GM21367 (cell line): Measurements from ENCODE around the gene ATRN.

Experiments used
- ATAC-seq: cut with Tn5 transposase; IDR thresholded peaks from one replicate; pipeline ENCODE4 v1.9.1; 2021; ENCODE audit not compliant: unreplicated experiment

Gene ATRN

GRCh38 chr20:3621111-3621510, 150.3 kb downstream of the ATRN start:
- ATAC-seq, result no peak

- no peak for ATAC-seq
These were observed 151.6 kb downstream of the ATRN start for GRCh38 chr20:3622406-3622805.

- ATAC-seq, result no peak
These were observed 156.7 kb downstream of the ATRN start for GRCh38 chr20:3627476-3627875.

GRCh38 chr20:3628502-3629314, 157.9 kb downstream of the ATRN start:
- ATAC-seq, result no peak

- no peak for ATAC-seq
These were observed 159.1 kb downstream of the ATRN start for GRCh38 chr20:3629893-3630292.

- no peak for ATAC-seq
These were observed 159.6 kb downstream of the ATRN start for GRCh38 chr20:3630429-3630828.

GRCh38 chr20:3631534-3631933, 160.7 kb downstream of the ATRN start:
- no peak for ATAC-seq

GRCh38 chr20:3632311-3633004, 161.6 kb downstream of the ATRN start:
- no peak for ATAC-seq

- ATAC-seq, result no peak
These were observed 163.2 kb downstream of the ATRN start for GRCh38 chr20:3633913-3634478.

- no peak for ATAC-seq
These were observed 164.5 kb downstream of the ATRN start for GRCh38 chr20:3635346-3635745.

GRCh38 chr20:3640259-3640658, 169.4 kb downstream of the ATRN start:
- ATAC-seq, result no peak

- ATAC-seq, result no peak
These were observed 174.7 kb downstream of the ATRN start for GRCh38 chr20:3645309-3646066.

GRCh38 chr20:3646067-3646440, 175.2 kb downstream of the ATRN start:
- ATAC-seq, result no peak

GRCh38 chr20:3646651-3647050, 175.8 kb downstream of the ATRN start:
- no peak for ATAC-seq

- ATAC-seq, result no peak
These were observed 176.7 kb downstream of the ATRN start for GRCh38 chr20:3647473-3647872.

- no peak for ATAC-seq
These were observed 178.1 kb downstream of the ATRN start for GRCh38 chr20:3648951-3649350.

- no peak for ATAC-seq
These were observed 180.6 kb downstream of the ATRN start for GRCh38 chr20:3651204-3651962.

- ATAC-seq, result no peak
These were observed 181.4 kb downstream of the ATRN start for GRCh38 chr20:3652221-3652620.

- no peak for ATAC-seq
These were observed 182.1 kb downstream of the ATRN start for GRCh38 chr20:3652676-3653596.

GRCh38 chr20:3653921-3654320, 183.1 kb downstream of the ATRN start:
- no peak for ATAC-seq
